GM12878 (cell line): ENCODE data around the gene PLXNA2. TPM values are rescaled to one million over a fixed set of nuclear protein-coding genes. Genes with fewer than 3 reads are reported as not detected.

Experiments
- ATAC-seq: fragments of 200-7000 bp; cut with Tn5 transposase; 3 replicates; pipeline ENCODE4 v1.9.1; 2020; ENCODE audit warnings: mild to moderate bottlenecking, moderate library complexity
- BruUV-seq: library from RNA; stranded (reverse); fragments of 400-500 nt; replicated peaks from 2 replicates; lab custom pipeline; 2021; lab: Mats Ljungman, UMichigan
- CTCF ChIA-PET: fragments of 300-600 bp; sonication (Branson Sonifier 250); formaldehyde crosslinking; extraction: SDS; loops from one replicate; lab custom pipeline; 2021; ENCODE audit warnings: inconsistent platforms; lab: Yijun Ruan, JAX
- POLR2A ChIA-PET: fragments of 350-600 bp; formaldehyde crosslinking; extraction: SDS; loops from one replicate; lab custom pipeline; 2021; ENCODE audit warnings: inconsistent platforms; lab: Charles Lee
- RAD21 ChIA-PET: fragments of 300-600 bp; sonication (Branson Sonifier 250); formaldehyde crosslinking; loops from one replicate; lab custom pipeline; 2023; ENCODE audit warnings: antibody characterized with exemption; ENCODE audit not compliant: unreplicated experiment; lab: Charles Lee
- SMC1A ChIA-PET: fragments of 300-600 bp; sonication (Branson Sonifier 250); formaldehyde crosslinking; loops from one replicate; lab custom pipeline; 2023; ENCODE audit not compliant: unreplicated experiment, uncharacterized antibody; lab: Charles Lee
- DNase-seq: peaks from one replicate; pipeline ENCODE4 v3.0.0-alpha.2; 2011; ENCODE audit warnings: low read depth, low spot score
- FAIRE-seq: peaks from 3 replicates; lab custom pipeline; 2011; peaks lifted over from hg19 to GRCh38; lab: Jason Lieb, UNC
- H2AFZ ChIP-seq: 2 replicates; pipeline ENCODE4 v1.6.0; 2011; ENCODE audit warnings: low read depth, low read length, control low read depth; ENCODE audit not compliant: control insufficient read depth
- H3K27ac ChIP-seq: 2 replicates; pipeline ENCODE4 v1.5.1; 2011; ENCODE audit warnings: control low read depth; ENCODE audit not compliant: control insufficient read depth, insufficient read depth
- H3K27me3 ChIP-seq, 2 experiments: replicated peaks in 1 of 2; 2 replicates each; pipeline versions ENCODE4 v1.6.0 to v1.6.1; 2011; ENCODE audit warnings: low read length in 1 of 2; ENCODE audit not compliant: control insufficient read depth in 2 of 2, insufficient read depth in 2 of 2
- H3K36me3 ChIP-seq, 2 experiments: 2 replicates each; pipeline ENCODE4 v1.5.1; 2011; ENCODE audit warnings: low read length in 1 of 2; ENCODE audit not compliant: control insufficient read depth in 2 of 2, insufficient read depth in 2 of 2
- H3K4me1 ChIP-seq: 2 replicates; pipeline ENCODE4 v1.6.1; 2011; ENCODE audit warnings: mild to moderate bottlenecking, low read length, moderate library complexity, mixed read lengths; ENCODE audit not compliant: control insufficient read depth, insufficient read depth
- H3K4me2 ChIP-seq: 2 replicates; pipeline ENCODE4 v1.6.0; 2011; ENCODE audit warnings: control low read depth; ENCODE audit not compliant: control insufficient read depth, insufficient read depth
- H3K4me3 ChIP-seq: fragments of 200-600 bp; sonication (generic); 2 replicates; pipeline ENCODE4 v1.5.1; 2016
- H3K79me2 ChIP-seq: 2 replicates; pipeline ENCODE4 v1.6.0; 2011; ENCODE audit warnings: low read length; ENCODE audit not compliant: control insufficient read depth, insufficient read depth
- H3K9ac ChIP-seq: 2 replicates; pipeline ENCODE4 v1.8.0; 2011; ENCODE audit warnings: low read length, control low read depth, mixed read lengths; ENCODE audit not compliant: control insufficient read depth, insufficient read depth
- H3K9me3 ChIP-seq: replicated peaks from 3 replicates; pipeline ENCODE4 v1.5.1; 2011; ENCODE audit warnings: mild to moderate bottlenecking, low read length; ENCODE audit not compliant: control insufficient read depth, insufficient read depth
- H4K20me1 ChIP-seq: 2 replicates; pipeline ENCODE4 v1.6.0; 2011; ENCODE audit not compliant: control insufficient read depth, insufficient read depth
- ASH2L ChIP-seq: fragments of 300-600, 200-600 bp; sonication (generic); IDR thresholded peaks from 2 replicates; pipeline ENCODE4 v1.6.1; 2017; ENCODE audit warnings: low read depth, mild to moderate bottlenecking, borderline replicate concordance
- BMI1 ChIP-seq: fragments of 450-650 bp; IDR thresholded peaks from 2 replicates; pipeline ENCODE4 v1.6.1; 2016; ENCODE audit warnings: mild to moderate bottlenecking, moderate library complexity, borderline replicate concordance
- IRF4 ChIP-seq: IDR thresholded peaks from 2 replicates; pipeline ENCODE4 v1.6.1; 2011; ENCODE audit warnings: low read depth, low read length
- JUND ChIP-seq: IDR thresholded peaks from 2 replicates; pipeline ENCODE4 v1.6.1; 2012; ENCODE audit warnings: low read depth, mild to moderate bottlenecking, low read length, improper control_type of control experiment, moderate library complexity
- MEF2A ChIP-seq: IDR thresholded peaks from 2 replicates; pipeline ENCODE4 v1.6.1; 2011; ENCODE audit warnings: low read depth, mild to moderate bottlenecking, low read length, moderate library complexity; ENCODE audit not compliant: insufficient read depth
- MEF2B ChIP-seq: fragments of 450-650 bp; IDR thresholded peaks from 2 replicates; pipeline ENCODE4 v1.6.1; 2018; ENCODE audit warnings: mild to moderate bottlenecking, moderate library complexity; ENCODE audit not compliant: partially characterized antibody, poor library complexity, severe bottlenecking
- MTA2 ChIP-seq: fragments of 450-650 bp; IDR thresholded peaks from 2 replicates; pipeline ENCODE4 v1.6.1; 2016; ENCODE audit warnings: low read depth, mild to moderate bottlenecking, moderate library complexity
- MTA3 ChIP-seq: IDR thresholded peaks from 2 replicates; pipeline ENCODE4 v1.6.1; 2012; ENCODE audit warnings: low read length, inconsistent platforms, borderline replicate concordance
- NFXL1 ChIP-seq: fragments of 450-650 bp; IDR thresholded peaks from 2 replicates; pipeline ENCODE4 v1.6.1; 2017; ENCODE audit warnings: antibody characterized with exemption, mild to moderate bottlenecking, borderline replicate concordance
- PAX8 ChIP-seq: fragments of 450-650 bp; IDR thresholded peaks from 2 replicates; pipeline ENCODE4 v1.6.1; 2017; ENCODE audit warnings: mild to moderate bottlenecking, moderate library complexity
- RAD51 ChIP-seq: fragments of 450-650 bp; IDR thresholded peaks from 2 replicates; pipeline ENCODE4 v1.6.1; 2016; ENCODE audit warnings: moderate library complexity, mild to moderate bottlenecking, inconsistent platforms
- RBBP5 ChIP-seq: fragments of 200-600 bp; sonication (generic); conservative IDR thresholded peaks from 2 replicates; pipeline ENCODE4 v1.6.1; 2016
- RFX5 ChIP-seq: IDR thresholded peaks from 2 replicates; pipeline ENCODE4 v1.6.1; 2011; ENCODE audit warnings: low read depth, low read length, improper control_type of control experiment
- SP1 ChIP-seq: IDR thresholded peaks from one replicate; pipeline ENCODE4 v1.6.1; 2011; ENCODE audit warnings: low read depth, low read length
- SREBF1 ChIP-seq: IDR thresholded peaks from 2 replicates; pipeline ENCODE4 v1.6.1; 2012; ENCODE audit warnings: mild to moderate bottlenecking, low read length
- SREBF2 ChIP-seq: IDR thresholded peaks from 2 replicates; pipeline ENCODE4 v1.6.1; 2012; ENCODE audit warnings: mild to moderate bottlenecking, low read length
- YY1 ChIP-seq: IDR thresholded peaks from 2 replicates; pipeline ENCODE4 v1.6.1; 2011; ENCODE audit warnings: low read depth, mild to moderate bottlenecking, low read length
- WGBS: methylation state at CpG from one replicate; pipeline ENCODE4 v1.1.6; 2016; ENCODE audit warnings: low lambda C conversion rate; ENCODE audit not compliant: insufficient replicate concordance, insufficient coverage; ENCODE audit errors: missing lambda C conversion rate; 5-methylcytosine and 5-hydroxymethylcytosine counted together
- in situ Hi-C: fragments of 300-500 bp; cut with MboI; formaldehyde crosslinking; loops from 9 replicates; pipeline ENCODE4 v1.14.3; 2018; ENCODE audit warnings: mixed read lengths
- intact Hi-C: fragments of 100-400 bp; cut with micrococcal nuclease; formaldehyde crosslinking; loops from one replicate; pipeline ENCODE4 v1.14.2; 2022; ENCODE audit not compliant: unreplicated experiment
- polyA plus RNA-seq, 11 experiments: library from polyadenylated mRNA; depleted of rRNA in 4 of 11; unstranded in 6 of 11; stranded (reverse) in 5 of 11; fragments of >200 nt; fragmentation: Nextera tagmentation in 4 of 11; fragmentation: Illumina TruSeq in 1 of 11; extraction: Ambion mirVana in 4 of 11; extraction: Trizol in 1 of 11; gene quantifications; 1 replicate in 1 of 11; 2 replicates in 10 of 11; pipeline versions ENCODE4 v1.2.1 to v1.2.3, GENCODE V29; 2011 to 2016; ENCODE audit warnings: inconsistent platforms in 2 of 11, missing spikeins in 2 of 11, low read depth in 1 of 11
- total RNA-seq, 4 experiments: library from RNA; depleted of rRNA in 3 of 4; stranded (reverse); fragments of >200 nt in 3 of 4; fragmentation: Illumina TruSeq in 1 of 4; extraction: Trizol in 1 of 4; gene quantifications; 2 replicates each; pipeline versions ENCODE4 v1.2.1 to v1.2.3, GENCODE V29; 2013 to 2021
- TF ChIP-seq, protein P1 (sequence below): fragments of 450-650 bp; IDR thresholded peaks from 2 replicates; pipeline ENCODE4 v1.6.1; 2017; ENCODE audit warnings: mild to moderate bottlenecking, moderate library complexity
- TF ChIP-seq, protein P2 (sequence below), 3 experiments: IDR thresholded peaks in 2 of 3; conservative IDR thresholded peaks in 1 of 3; 2 replicates each; pipeline ENCODE4 v1.5.1; 2011; ENCODE audit warnings: low read depth in 3 of 3, low read length in 3 of 3, mild to moderate bottlenecking in 3 of 3, control low read depth in 2 of 3, moderate library complexity in 2 of 3, inconsistent platforms in 1 of 3, mixed read lengths in 1 of 3; ENCODE audit not compliant: control insufficient read depth in 2 of 3, insufficient read depth in 1 of 3; ENCODE audit errors: extremely low read depth in 1 of 3
- TF ChIP-seq, protein P3 (sequence below): IDR thresholded peaks from 2 replicates; pipeline ENCODE4 v1.6.1; 2012; ENCODE audit warnings: low read depth, low read length, improper control_type of control experiment

PLXNA2 gene
- total and polyA plus RNA-seq, 10 of the 15 experiments (the other 5 are each of a cell fraction or from before 2014, with no cell fraction given), result under 0.01 to 0.08 (median 0.07) TPM; not detected in 4

DNA sequence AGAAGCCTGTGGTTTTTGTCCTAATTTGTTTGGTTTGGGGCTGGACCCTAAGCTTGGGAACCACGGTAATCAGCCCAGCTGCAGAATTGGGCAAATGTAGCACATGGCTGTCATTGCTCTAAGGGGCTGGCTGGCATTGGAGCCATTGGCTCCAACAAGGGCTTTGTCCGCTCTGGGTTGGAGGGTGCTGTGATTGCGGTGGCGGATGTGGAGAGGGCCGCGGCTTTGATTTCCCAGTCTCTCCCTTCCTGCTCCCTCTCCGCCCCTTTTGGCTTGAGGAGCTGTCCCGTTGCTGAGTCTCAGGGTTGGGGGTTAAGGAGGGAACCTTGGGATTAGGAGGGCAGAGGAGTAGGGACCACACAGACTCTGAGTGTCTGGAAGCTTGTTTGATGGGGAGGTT lies 241.5 kb downstream of the PLXNA2 start (continued):
- TF ChIP-seq RFX5 (no peak), IRF4 (no peak), MEF2A (no peak), SREBF2 (no peak), ASH2L (no peak), MEF2B (no peak), BMI1 (no peak), YY1 (no peak), RBBP5 (no peak)
- TF ChIP-seq, protein P1, sequence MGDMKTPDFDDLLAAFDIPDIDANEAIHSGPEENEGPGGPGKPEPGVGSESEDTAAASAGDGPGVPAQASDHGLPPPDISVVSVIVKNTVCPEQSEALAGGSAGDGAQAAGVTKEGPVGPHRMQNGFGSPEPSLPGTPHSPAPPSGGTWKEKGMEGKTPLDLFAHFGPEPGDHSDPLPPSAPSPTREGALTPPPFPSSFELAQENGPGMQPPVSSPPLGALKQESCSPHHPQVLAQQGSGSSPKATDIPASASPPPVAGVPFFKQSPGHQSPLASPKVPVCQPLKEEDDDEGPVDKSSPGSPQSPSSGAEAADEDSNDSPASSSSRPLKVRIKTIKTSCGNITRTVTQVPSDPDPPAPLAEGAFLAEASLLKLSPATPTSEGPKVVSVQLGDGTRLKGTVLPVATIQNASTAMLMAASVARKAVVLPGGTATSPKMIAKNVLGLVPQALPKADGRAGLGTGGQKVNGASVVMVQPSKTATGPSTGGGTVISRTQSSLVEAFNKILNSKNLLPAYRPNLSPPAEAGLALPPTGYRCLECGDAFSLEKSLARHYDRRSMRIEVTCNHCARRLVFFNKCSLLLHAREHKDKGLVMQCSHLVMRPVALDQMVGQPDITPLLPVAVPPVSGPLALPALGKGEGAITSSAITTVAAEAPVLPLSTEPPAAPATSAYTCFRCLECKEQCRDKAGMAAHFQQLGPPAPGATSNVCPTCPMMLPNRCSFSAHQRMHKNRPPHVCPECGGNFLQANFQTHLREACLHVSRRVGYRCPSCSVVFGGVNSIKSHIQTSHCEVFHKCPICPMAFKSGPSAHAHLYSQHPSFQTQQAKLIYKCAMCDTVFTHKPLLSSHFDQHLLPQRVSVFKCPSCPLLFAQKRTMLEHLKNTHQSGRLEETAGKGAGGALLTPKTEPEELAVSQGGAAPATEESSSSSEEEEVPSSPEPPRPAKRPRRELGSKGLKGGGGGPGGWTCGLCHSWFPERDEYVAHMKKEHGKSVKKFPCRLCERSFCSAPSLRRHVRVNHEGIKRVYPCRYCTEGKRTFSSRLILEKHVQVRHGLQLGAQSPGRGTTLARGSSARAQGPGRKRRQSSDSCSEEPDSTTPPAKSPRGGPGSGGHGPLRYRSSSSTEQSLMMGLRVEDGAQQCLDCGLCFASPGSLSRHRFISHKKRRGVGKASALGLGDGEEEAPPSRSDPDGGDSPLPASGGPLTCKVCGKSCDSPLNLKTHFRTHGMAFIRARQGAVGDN, result no peak
- TF ChIP-seq, all 136 proteins: peak for 0

DNA sequence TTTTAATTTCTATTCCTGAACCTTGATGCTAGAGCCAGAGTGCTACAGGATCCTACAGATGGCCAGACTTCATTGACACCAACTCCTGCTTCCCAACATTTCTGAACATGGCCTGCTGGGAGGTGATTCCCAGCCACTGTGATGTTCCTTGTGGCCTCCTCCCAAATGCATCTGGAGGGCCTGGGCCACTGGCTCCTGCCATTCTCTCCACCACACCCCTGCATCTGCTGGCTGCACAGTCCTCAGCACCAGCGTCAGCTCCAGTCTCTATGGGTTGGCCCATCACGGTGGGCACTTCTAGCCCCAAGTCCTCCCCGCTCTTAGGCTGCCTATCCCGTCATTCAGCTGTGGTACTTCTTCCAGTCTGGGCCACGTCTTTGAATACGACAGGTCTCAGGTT lies 242.1 kb downstream of the PLXNA2 start:
- RAD21 ChIA-PET, result no interaction called here
- TF ChIP-seq, protein P2, sequence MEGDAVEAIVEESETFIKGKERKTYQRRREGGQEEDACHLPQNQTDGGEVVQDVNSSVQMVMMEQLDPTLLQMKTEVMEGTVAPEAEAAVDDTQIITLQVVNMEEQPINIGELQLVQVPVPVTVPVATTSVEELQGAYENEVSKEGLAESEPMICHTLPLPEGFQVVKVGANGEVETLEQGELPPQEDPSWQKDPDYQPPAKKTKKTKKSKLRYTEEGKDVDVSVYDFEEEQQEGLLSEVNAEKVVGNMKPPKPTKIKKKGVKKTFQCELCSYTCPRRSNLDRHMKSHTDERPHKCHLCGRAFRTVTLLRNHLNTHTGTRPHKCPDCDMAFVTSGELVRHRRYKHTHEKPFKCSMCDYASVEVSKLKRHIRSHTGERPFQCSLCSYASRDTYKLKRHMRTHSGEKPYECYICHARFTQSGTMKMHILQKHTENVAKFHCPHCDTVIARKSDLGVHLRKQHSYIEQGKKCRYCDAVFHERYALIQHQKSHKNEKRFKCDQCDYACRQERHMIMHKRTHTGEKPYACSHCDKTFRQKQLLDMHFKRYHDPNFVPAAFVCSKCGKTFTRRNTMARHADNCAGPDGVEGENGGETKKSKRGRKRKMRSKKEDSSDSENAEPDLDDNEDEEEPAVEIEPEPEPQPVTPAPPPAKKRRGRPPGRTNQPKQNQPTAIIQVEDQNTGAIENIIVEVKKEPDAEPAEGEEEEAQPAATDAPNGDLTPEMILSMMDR (IDR thresholded peaks at IDR 0.05 in 2 of 3, conservative IDR thresholded peaks at IDR 0.05 in 1 of 3; ENCODE audit: control insufficient read depth in 2 of 3, extremely low read depth in 1 of 3, insufficient read depth in 1 of 3, low read depth in 3 of 3, low read length in 3 of 3), result no peak
- TF ChIP-seq MTA3, result no peak
- no peak for TF ChIP-seq PAX8
- TF ChIP-seq, protein P3, sequence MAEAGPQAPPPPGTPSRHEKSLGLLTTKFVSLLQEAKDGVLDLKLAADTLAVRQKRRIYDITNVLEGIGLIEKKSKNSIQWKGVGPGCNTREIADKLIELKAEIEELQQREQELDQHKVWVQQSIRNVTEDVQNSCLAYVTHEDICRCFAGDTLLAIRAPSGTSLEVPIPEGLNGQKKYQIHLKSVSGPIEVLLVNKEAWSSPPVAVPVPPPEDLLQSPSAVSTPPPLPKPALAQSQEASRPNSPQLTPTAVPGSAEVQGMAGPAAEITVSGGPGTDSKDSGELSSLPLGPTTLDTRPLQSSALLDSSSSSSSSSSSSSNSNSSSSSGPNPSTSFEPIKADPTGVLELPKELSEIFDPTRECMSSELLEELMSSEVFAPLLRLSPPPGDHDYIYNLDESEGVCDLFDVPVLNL, result no peak
- no peak for TF ChIP-seq RAD51
- TF ChIP-seq SP1, result no peak
- TF ChIP-seq JUND, result no peak
- TF ChIP-seq NFXL1, result no peak
- no peak for TF ChIP-seq SREBF1
- no peak for TF ChIP-seq MTA2

More for the DNA sequence above, 242.1 kb downstream of the PLXNA2 start:
- H3K27me3 ChIP-seq, result peaks cover 2 to 3% of the 10 kb centered on the region in 2 experiments; a peak in 2 of 4 replicates
- ATAC-seq (no peak), DNase-seq (no peak), FAIRE-seq (no peak)
- intact Hi-C loops (no loop called here), in situ Hi-C loops (no loop called here)
- CTCF ChIA-PET, result interaction anchor here (1.1 to 5.2 kb wide), 3 partner anchors 9 to 117 kb away, joined by 3 to 119 read pairs (median 3); no protein-coding TSS in a partner anchor
- no peaks in the 10 kb centered on the region for H3K79me2 ChIP-seq
- no peak overlapping the region for H3K9ac ChIP-seq
- WGBS, result 17% methylated on average over 6 of the region's 6 CpGs
- H2AFZ ChIP-seq, result no peak overlapping the region
- no peaks in the 10 kb centered on the region for H4K20me1 ChIP-seq
- SMC1A ChIA-PET, result no interaction called here
- no TSS peak for BruUV-seq
- no peaks in the 10 kb centered on the region for H3K4me1 ChIP-seq
- no peak overlapping the region for H3K27ac ChIP-seq
- H3K9me3 ChIP-seq, result no peaks in the 10 kb centered on the region
- POLR2A ChIA-PET, result no interaction called here
- no peak overlapping the region for H3K4me3 ChIP-seq
- H3K4me2 ChIP-seq, result no peak overlapping the region
- no peaks in the 10 kb centered on the region for H3K36me3 ChIP-seq
